ENCODE measurements around the gene ABCF2. TPM values are rescaled to one million over a fixed set of nuclear protein-coding genes. Genes with fewer than 3 reads are reported as not detected.

ABCF2 gene
- total and polyA plus RNA-seq, 10 of the 15 experiments (the other 5 are each of a cell fraction or from before 2014, with no cell fraction given) = 29.3 to 76.3 (median 57.1) TPM

DNA sequence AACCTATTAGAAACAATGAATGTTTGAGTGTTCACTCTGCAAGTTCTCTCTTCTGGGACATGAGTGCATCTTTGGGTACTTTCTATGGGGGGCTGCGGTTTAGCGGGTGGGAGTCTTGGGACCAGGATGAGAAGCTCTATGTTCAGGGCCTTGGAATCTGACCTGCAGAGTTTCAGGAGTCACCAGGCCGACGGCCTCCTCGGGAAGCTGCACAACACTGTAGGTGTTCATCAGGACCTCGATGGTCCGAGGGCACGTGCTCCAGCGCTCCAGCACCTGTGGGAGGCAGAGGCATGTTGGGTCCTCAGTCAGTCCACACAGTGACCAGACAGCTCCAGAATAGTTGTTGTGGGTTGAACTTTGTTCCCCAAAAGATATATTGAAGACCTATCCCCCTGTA, 50.6 kb downstream of the ABCF2 start:
- H2AFZ ChIP-seq (ENCODE audit: control insufficient read depth, low read depth, low read length) = no peak overlapping the region
- H3K27me3 ChIP-seq (replicated peaks in 1 of 2; ENCODE audit: control insufficient read depth in 2 of 2, insufficient read depth in 2 of 2, low read length in 1 of 2) = peaks cover 4% of the 10 kb centered on the region in 2 experiments
- POLR2A ChIA-PET = no interaction called here
- H3K4me1 ChIP-seq (ENCODE audit: control insufficient read depth, insufficient read depth, low read length) = no peaks in the 10 kb centered on the region
- no peaks in the 10 kb centered on the region for H3K79me2 ChIP-seq (ENCODE audit: control insufficient read depth, insufficient read depth, low read length)
- no peaks in the 10 kb centered on the region for H3K36me3 ChIP-seq (ENCODE audit: control insufficient read depth in 2 of 2, insufficient read depth in 2 of 2, low read length in 1 of 2)
- FAIRE-seq (no peak), DNase-seq (ENCODE audit: low read depth, low spot score) (no peak), ATAC-seq (no peak)
- CTCF ChIA-PET = interaction anchor here (0.7 to 1.5 kb wide), 2 partner anchors 11 to 28 kb away, joined by 3 read pairs; no protein-coding TSS in a partner anchor
- H3K27ac ChIP-seq (ENCODE audit: control insufficient read depth, insufficient read depth) = no peak overlapping the region
- no peak overlapping the region for H3K4me2 ChIP-seq (ENCODE audit: control insufficient read depth, insufficient read depth)
- TF ChIP-seq MYB (IDR thresholded peaks at IDR 0.05; ENCODE audit: borderline replicate concordance, low read depth, low read length) (no peak), SMARCA5 (IDR thresholded peaks at IDR 0.05) (no peak), SPI1 (IDR thresholded peaks at IDR 0.05; ENCODE audit: borderline replicate concordance, insufficient read depth, low read depth, low read length) (no peak), EGR1 (IDR thresholded peaks at IDR 0.05; ENCODE audit: borderline replicate concordance in 1 of 2, low read depth in 2 of 2, low read length in 2 of 2) (no peak), CHD1 (IDR thresholded peaks at IDR 0.05; ENCODE audit: low read depth, low read length) (no peak)
- H3K4me3 ChIP-seq = no peak overlapping the region
- in situ Hi-C loops (cut with MboI) (no loop called here), intact Hi-C loops (cut with micrococcal nuclease; ENCODE audit: unreplicated experiment) (no loop called here)
- no peaks in the 10 kb centered on the region for H4K20me1 ChIP-seq (ENCODE audit: control insufficient read depth, insufficient read depth)
- no peaks in the 10 kb centered on the region for H3K9me3 ChIP-seq (replicated peaks; ENCODE audit: control insufficient read depth, insufficient read depth, low read length)
- no TSS peak for BruUV-seq (replicated peaks)
- RAD21 ChIA-PET (ENCODE audit: unreplicated experiment) = no interaction called here
- SMC1A ChIA-PET (ENCODE audit: uncharacterized antibody, unreplicated experiment) = no interaction called here
- no peak overlapping the region for H3K9ac ChIP-seq (ENCODE audit: control insufficient read depth, insufficient read depth, low read length)
- 65% methylated on average over 9 of the region's 9 CpGs for WGBS (ENCODE audit: insufficient coverage, insufficient replicate concordance, low lambda C conversion rate, missing lambda C conversion rate)

DNA sequence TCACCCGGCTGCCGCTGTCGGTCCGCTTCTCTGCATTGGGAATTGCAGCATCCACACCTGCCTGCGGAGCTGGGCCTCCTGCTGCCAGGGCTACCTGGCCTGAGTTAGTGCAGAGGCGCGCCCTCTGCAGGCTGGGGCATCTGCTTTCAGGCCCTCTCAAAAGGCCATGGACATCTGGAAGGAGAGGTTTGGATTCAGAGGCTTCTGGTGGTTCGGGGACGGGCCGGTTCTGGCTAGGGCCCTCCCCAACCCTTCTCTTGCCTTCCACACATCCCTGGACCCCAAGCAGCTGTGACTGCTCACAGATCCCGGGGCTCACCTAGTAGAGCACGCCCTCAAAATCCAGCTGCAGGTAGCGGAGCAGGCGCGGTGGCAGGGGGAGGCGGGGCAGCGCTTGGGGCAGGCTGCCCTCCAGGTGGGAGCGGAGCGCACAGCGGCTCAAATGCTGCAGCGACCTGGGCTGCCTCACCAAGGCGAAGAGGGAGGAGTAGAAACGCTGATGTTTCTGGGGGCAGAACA, 51.2 kb downstream of the ABCF2 start:
- Histone ChIP-seq H3K27ac (ENCODE audit: control insufficient read depth, insufficient read depth) (no peak overlapping the region), H3K36me3 (ENCODE audit: control insufficient read depth in 2 of 2, insufficient read depth in 2 of 2, low read length in 1 of 2) (no peaks in the 10 kb centered on the region), H3K27me3 (replicated peaks in 1 of 2; ENCODE audit: control insufficient read depth in 2 of 2, insufficient read depth in 2 of 2, low read length in 1 of 2) (peaks cover 4% of the 10 kb centered on the region in 2 experiments), H3K9me3 (replicated peaks; ENCODE audit: control insufficient read depth, insufficient read depth, low read length) (no peaks in the 10 kb centered on the region), H3K4me2 (ENCODE audit: control insufficient read depth, insufficient read depth) (no peak overlapping the region), H3K4me1 (ENCODE audit: control insufficient read depth, insufficient read depth, low read length) (no peaks in the 10 kb centered on the region), H2AFZ (ENCODE audit: control insufficient read depth, low read depth, low read length) (no peak overlapping the region), H3K4me3 (no peak overlapping the region), H3K9ac (ENCODE audit: control insufficient read depth, insufficient read depth, low read length) (no peak overlapping the region), H3K79me2 (ENCODE audit: control insufficient read depth, insufficient read depth, low read length) (no peaks in the 10 kb centered on the region), H4K20me1 (ENCODE audit: control insufficient read depth, insufficient read depth) (no peaks in the 10 kb centered on the region)
- in situ Hi-C loops (cut with MboI) (no loop called here), intact Hi-C loops (cut with micrococcal nuclease; ENCODE audit: unreplicated experiment) (no loop called here)
- RAD21 ChIA-PET (ENCODE audit: unreplicated experiment) = no interaction called here
- FAIRE-seq = no peak
- 59% methylated on average over 23 of the region's 23 CpGs for WGBS (ENCODE audit: insufficient coverage, insufficient replicate concordance, low lambda C conversion rate, missing lambda C conversion rate)
- POLR2A ChIA-PET = no interaction called here
- ATAC-seq = no peak
- no peak for DNase-seq (ENCODE audit: low read depth, low spot score)
- SMC1A ChIA-PET (ENCODE audit: uncharacterized antibody, unreplicated experiment) = no interaction called here
- BruUV-seq (replicated peaks) = no TSS peak
- CTCF ChIA-PET = interaction anchor here (0.7 kb wide), 1 partner anchor 10 kb away, joined by 3 read pairs; no protein-coding TSS in a partner anchor
- no peak for TF ChIP-seq DPF2 (IDR thresholded peaks at IDR 0.05)
- TF ChIP-seq NR2C1 (IDR thresholded peaks at IDR 0.05) = no peak
- TF ChIP-seq, protein P1, sequence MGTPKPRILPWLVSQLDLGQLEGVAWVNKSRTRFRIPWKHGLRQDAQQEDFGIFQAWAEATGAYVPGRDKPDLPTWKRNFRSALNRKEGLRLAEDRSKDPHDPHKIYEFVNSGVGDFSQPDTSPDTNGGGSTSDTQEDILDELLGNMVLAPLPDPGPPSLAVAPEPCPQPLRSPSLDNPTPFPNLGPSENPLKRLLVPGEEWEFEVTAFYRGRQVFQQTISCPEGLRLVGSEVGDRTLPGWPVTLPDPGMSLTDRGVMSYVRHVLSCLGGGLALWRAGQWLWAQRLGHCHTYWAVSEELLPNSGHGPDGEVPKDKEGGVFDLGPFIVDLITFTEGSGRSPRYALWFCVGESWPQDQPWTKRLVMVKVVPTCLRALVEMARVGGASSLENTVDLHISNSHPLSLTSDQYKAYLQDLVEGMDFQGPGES (IDR thresholded peaks at IDR 0.05) = no peak
- TF ChIP-seq, protein P2, sequence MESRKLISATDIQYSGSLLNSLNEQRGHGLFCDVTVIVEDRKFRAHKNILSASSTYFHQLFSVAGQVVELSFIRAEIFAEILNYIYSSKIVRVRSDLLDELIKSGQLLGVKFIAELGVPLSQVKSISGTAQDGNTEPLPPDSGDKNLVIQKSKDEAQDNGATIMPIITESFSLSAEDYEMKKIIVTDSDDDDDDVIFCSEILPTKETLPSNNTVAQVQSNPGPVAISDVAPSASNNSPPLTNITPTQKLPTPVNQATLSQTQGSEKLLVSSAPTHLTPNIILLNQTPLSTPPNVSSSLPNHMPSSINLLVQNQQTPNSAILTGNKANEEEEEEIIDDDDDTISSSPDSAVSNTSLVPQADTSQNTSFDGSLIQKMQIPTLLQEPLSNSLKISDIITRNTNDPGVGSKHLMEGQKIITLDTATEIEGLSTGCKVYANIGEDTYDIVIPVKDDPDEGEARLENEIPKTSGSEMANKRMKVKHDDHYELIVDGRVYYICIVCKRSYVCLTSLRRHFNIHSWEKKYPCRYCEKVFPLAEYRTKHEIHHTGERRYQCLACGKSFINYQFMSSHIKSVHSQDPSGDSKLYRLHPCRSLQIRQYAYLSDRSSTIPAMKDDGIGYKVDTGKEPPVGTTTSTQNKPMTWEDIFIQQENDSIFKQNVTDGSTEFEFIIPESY (IDR thresholded peaks at IDR 0.05) = no peak
- no peak for TF ChIP-seq CREM (IDR thresholded peaks at IDR 0.05; ENCODE audit: low read depth)
- TF ChIP-seq NFYB (IDR thresholded peaks at IDR 0.05; ENCODE audit: insufficient read depth, low read depth, low read length) = no peak
